ENCODE results near the gene NR1H4.

GRCh38 chr12:100461330-100461973 is 12.2 kb upstream of the NR1H4 start:
- TF ChIP-seq CTCF (IDR thresholded peaks at IDR 0.05) (no peak), EZH2 (IDR thresholded peaks at IDR 0.05; ENCODE audit: borderline replicate concordance, insufficient read depth, low read depth, low read length, poor library complexity, severe bottlenecking) (no peak)
